NCI-H69 (cell line): ENCODE results near the gene NCR1.
"Not testable (repeated sequence)": the region's sequence is repeated elsewhere in the genome, so short reads cannot be mapped to it uniquely, and the experiment has no call there.

Source experiments
- DNase-seq: peaks from one replicate; lab custom pipeline; 2025; lab: John Stamatoyannopoulos, UW

NCR1 gene

GRCh38 chr19:54905803-54906511 is at the start of gene NCR1:
TSS of gene NCR1 (plus strand) at chr19:54906148. CDS start at chr19:54906188, 40 bp downstream.
- DNase-seq: no peak

- not testable (repeated sequence) for DNase-seq
Observed at GRCh38 chr19:54858476-54858875, 47.5 kb upstream of the NCR1 start.

GRCh38 chr19:54859421-54859820 is 46.5 kb upstream of the NCR1 start:
- DNase-seq: not testable (repeated sequence)

- DNase-seq: not testable (repeated sequence)
Observed at GRCh38 chr19:54863459-54863858, 42.5 kb upstream of the NCR1 start.

GRCh38 chr19:54871696-54872095 is 34.3 kb upstream of the NCR1 start:
- DNase-seq: no peak

GRCh38 chr19:54873990-54874389 is 32.0 kb upstream of the NCR1 start, which contains the start of gene FCAR:
TSS of gene FCAR (plus strand) at chr19:54874235. CDS start at chr19:54874290, 55 bp downstream.
- DNase-seq: no peak

GRCh38 chr19:54875506-54875905 is 30.4 kb upstream of the NCR1 start:
- DNase-seq: no peak

GRCh38 chr19:54877471-54877870 is 28.5 kb upstream of the NCR1 start:
- no peak for DNase-seq

GRCh38 chr19:54881884-54882283 is 24.1 kb upstream of the NCR1 start:
- DNase-seq: no peak

GRCh38 chr19:54882758-54883157 is 23.2 kb upstream of the NCR1 start:
- no peak for DNase-seq

- DNase-seq: no peak
Observed at GRCh38 chr19:54883228-54883627, 22.7 kb upstream of the NCR1 start.

- DNase-seq: no peak
Observed at GRCh38 chr19:54888239-54888638, 17.7 kb upstream of the NCR1 start.

GRCh38 chr19:54889566-54889965 is 16.4 kb upstream of the NCR1 start:
- no peak for DNase-seq

- no peak for DNase-seq
Observed at GRCh38 chr19:54893406-54893805, 12.5 kb upstream of the NCR1 start.

- not testable (repeated sequence) for DNase-seq
Observed at GRCh38 chr19:54894106-54894505, 11.8 kb upstream of the NCR1 start.

- DNase-seq: no peak
Observed at GRCh38 chr19:54896036-54896435, 9.9 kb upstream of the NCR1 start.

- not testable (repeated sequence) for DNase-seq
Observed at GRCh38 chr19:54898685-54899084, 7.3 kb upstream of the NCR1 start.

- not testable (repeated sequence) for DNase-seq
Observed at GRCh38 chr19:54899646-54900045, 6.3 kb upstream of the NCR1 start.

- DNase-seq: not testable (repeated sequence)
Observed at GRCh38 chr19:54901153-54901552, 4.8 kb upstream of the NCR1 start.

- no peak for DNase-seq
Observed at GRCh38 chr19:54902061-54902460, 3.9 kb upstream of the NCR1 start.

- DNase-seq: no peak
Observed at GRCh38 chr19:54903303-54903702, 2.6 kb upstream of the NCR1 start.

- not testable (repeated sequence) for DNase-seq
Observed at GRCh38 chr19:54904261-54904660, 1.7 kb upstream of the NCR1 start.

GRCh38 chr19:54905421-54905802 is 536 bp upstream of the NCR1 start:
- DNase-seq: no peak

- DNase-seq: no peak
Observed at GRCh38 chr19:54906819-54907218, 871 bp downstream of the NCR1 start.
